ENCODE results near the gene P2RY6.

GRCh38 chr11:73327812-73328364 is 55.8 kb downstream of the P2RY6 start:
- no peak for TF ChIP-seq POLR2A (IDR thresholded peaks at IDR 0.05; ENCODE audit: low read length)
- TF ChIP-seq ESRRA (IDR thresholded peaks at IDR 0.05; ENCODE audit: borderline replicate concordance, low read length), result no peak
- TF ChIP-seq RFX5 (IDR thresholded peaks at IDR 0.05), result no peak
- TF ChIP-seq RNF2 (IDR thresholded peaks at IDR 0.05; ENCODE audit: borderline replicate concordance, low read depth), result no peak
